PFSK-1 (cell line): Measurements from ENCODE around the gene CELSR1.

Experiments used
- FOXP2 ChIP-seq: optimal IDR thresholded peaks from 2 replicates; pipeline ENCODE3; 2011; ENCODE audit warnings: borderline replicate concordance, control low read depth, inconsistent platforms; ENCODE audit not compliant: insufficient read depth; ENCODE audit errors: extremely low read length, extremely low read depth
- POLR2AphosphoS5 ChIP-seq: IDR thresholded peaks from 2 replicates; pipeline ENCODE4 v1.6.1; 2012; ENCODE audit warnings: low read depth, mild to moderate bottlenecking, control low read depth, low read length, moderate library complexity
- SIN3A ChIP-seq: IDR thresholded peaks from 2 replicates; pipeline ENCODE4 v1.6.1; 2012; ENCODE audit warnings: mild to moderate bottlenecking, low read length, moderate library complexity, borderline replicate concordance; ENCODE audit not compliant: insufficient read depth
- TAF1 ChIP-seq: IDR thresholded peaks from 2 replicates; pipeline ENCODE4 v1.6.1; 2012; ENCODE audit warnings: low read length, control low read depth, borderline replicate concordance; ENCODE audit not compliant: insufficient read depth
- TF ChIP-seq, protein P1 (sequence below), 2 experiments: IDR thresholded peaks; 2 replicates each; pipeline versions ENCODE4 v1.6.1 to v1.8.0; 2011 to 2012; ENCODE audit warnings: low read depth in 2 of 2, low read length in 2 of 2, control low read depth in 1 of 2, inconsistent platforms in 1 of 2, mild to moderate bottlenecking in 1 of 2, moderate library complexity in 1 of 2; ENCODE audit not compliant: insufficient read depth in 1 of 2

The CELSR1 gene

DNA sequence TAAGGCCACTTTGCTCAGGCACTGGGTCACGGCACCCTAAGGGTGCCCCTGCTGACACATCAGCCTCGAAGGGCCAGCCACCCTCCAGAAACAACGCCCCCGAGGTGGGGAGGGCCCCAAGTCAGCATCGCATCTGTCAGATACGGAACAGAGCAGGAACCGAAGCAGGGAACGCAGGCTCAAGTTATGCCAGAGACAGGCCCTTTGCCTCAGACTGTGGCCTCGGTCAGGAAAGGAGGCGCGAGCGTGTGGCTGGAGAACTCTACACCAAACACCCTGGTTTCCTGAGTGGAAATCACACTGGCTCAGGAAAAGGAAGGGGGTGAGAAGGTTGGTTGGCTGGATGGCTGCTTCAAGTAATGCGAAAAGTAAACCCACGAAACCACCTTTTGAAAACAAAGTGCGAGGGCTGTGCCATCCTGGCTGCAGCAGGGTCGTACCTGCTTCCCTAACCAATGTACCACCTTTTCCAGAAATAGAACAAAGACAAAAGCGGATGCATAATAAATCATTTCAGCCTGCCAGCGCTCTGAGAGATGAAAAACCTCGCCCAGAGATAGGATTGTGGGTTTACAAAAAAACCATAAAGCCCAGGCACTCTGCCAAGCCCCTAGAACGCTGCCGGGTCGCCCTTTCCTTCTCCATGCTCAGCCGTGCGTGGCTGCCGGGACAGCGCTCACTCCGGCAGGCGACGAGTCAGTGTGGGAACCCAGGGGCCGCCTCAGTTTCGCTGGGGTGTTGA lies 163.3 kb downstream of the CELSR1 start:
- TF ChIP-seq FOXP2 = no peak

DNA sequence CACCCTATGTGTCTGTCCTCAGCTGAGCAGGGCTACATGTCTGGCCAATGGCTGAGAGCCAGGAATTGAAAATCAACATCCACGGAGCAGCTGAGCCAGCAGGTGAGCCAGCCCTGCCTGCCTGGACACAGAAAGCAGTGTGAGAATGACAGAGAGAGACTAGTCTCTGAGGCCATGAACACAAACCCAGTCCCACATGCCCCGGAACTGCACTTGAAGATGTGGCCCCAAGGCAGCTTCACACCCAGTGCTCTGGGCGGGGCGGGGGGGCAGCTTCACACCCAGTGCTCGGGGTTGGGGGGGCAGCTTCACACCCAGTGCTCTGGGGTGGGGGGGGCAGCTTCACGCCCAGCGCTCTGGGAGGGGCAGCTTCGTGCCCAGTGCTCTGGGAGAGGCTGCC lies 164.3 kb downstream of the CELSR1 start:
- TF ChIP-seq FOXP2 (no peak), TAF1 (no peak), POLR2AphosphoS5 (no peak), SIN3A (no peak)
- TF ChIP-seq, protein P1, sequence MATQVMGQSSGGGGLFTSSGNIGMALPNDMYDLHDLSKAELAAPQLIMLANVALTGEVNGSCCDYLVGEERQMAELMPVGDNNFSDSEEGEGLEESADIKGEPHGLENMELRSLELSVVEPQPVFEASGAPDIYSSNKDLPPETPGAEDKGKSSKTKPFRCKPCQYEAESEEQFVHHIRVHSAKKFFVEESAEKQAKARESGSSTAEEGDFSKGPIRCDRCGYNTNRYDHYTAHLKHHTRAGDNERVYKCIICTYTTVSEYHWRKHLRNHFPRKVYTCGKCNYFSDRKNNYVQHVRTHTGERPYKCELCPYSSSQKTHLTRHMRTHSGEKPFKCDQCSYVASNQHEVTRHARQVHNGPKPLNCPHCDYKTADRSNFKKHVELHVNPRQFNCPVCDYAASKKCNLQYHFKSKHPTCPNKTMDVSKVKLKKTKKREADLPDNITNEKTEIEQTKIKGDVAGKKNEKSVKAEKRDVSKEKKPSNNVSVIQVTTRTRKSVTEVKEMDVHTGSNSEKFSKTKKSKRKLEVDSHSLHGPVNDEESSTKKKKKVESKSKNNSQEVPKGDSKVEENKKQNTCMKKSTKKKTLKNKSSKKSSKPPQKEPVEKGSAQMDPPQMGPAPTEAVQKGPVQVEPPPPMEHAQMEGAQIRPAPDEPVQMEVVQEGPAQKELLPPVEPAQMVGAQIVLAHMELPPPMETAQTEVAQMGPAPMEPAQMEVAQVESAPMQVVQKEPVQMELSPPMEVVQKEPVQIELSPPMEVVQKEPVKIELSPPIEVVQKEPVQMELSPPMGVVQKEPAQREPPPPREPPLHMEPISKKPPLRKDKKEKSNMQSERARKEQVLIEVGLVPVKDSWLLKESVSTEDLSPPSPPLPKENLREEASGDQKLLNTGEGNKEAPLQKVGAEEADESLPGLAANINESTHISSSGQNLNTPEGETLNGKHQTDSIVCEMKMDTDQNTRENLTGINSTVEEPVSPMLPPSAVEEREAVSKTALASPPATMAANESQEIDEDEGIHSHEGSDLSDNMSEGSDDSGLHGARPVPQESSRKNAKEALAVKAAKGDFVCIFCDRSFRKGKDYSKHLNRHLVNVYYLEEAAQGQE (IDR thresholded peaks at IDR 0.05; ENCODE audit: insufficient read depth in 1 of 2, low read depth in 2 of 2, low read length in 2 of 2) = no peak

DNA sequence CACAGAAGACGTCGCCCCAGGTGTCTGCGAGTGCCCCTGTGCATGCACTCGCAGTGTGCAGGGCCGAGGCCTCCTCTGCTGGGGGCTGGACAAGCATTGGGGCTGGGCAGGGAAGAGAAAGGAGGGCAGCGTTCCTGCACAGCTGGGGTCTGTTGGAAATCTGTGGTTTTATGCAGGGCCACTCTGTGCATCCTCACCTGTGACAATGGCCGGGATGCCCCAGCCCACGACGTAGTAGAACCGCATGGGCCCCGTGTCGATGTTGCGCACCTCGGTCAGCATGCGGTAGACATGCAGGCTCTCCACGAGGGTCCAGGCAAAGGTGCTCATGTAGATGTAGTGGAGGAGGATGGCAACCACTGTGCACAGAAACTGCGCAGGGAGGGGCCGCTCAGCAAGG lies 164.7 kb downstream of the CELSR1 start:
- TF ChIP-seq SIN3A = no peak
- no peak for TF ChIP-seq FOXP2
- TF ChIP-seq, protein P1 (IDR thresholded peaks at IDR 0.05; ENCODE audit: insufficient read depth in 1 of 2, low read depth in 2 of 2, low read length in 2 of 2) = no peak
- TF ChIP-seq POLR2AphosphoS5 = no peak
- TF ChIP-seq TAF1 = no peak

DNA sequence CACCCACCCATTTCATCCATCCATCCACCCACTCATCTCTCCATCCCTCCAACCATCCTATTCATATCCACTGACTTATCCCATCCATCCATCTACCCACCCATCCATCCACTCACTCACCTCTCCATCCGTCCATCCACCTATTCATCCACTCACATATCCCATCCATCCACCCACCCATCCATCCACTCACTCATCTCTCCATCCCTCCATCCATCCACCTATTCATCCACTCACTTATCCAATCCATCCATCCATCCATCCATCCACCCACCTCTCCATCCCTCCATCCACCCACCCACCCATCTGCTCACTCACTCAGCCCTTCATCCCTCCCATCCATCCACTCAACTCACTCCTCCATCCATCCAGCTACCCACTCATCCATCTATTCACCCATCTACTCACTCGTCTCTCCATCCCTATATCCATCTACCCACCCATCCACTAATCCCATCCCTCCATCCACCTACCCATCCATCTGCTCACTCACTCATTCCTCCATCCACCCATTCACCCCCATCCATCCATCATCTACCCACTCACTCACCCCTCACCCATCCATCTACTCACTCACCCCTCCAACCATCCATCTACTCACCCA lies 165.7 kb downstream of the CELSR1 start:
- TF ChIP-seq FOXP2 (no peak), TAF1 (no peak), POLR2AphosphoS5 (no peak), SIN3A (no peak)
- TF ChIP-seq, protein P1 (IDR thresholded peaks at IDR 0.05; ENCODE audit: insufficient read depth in 1 of 2, low read depth in 2 of 2, low read length in 2 of 2) = no peak

DNA sequence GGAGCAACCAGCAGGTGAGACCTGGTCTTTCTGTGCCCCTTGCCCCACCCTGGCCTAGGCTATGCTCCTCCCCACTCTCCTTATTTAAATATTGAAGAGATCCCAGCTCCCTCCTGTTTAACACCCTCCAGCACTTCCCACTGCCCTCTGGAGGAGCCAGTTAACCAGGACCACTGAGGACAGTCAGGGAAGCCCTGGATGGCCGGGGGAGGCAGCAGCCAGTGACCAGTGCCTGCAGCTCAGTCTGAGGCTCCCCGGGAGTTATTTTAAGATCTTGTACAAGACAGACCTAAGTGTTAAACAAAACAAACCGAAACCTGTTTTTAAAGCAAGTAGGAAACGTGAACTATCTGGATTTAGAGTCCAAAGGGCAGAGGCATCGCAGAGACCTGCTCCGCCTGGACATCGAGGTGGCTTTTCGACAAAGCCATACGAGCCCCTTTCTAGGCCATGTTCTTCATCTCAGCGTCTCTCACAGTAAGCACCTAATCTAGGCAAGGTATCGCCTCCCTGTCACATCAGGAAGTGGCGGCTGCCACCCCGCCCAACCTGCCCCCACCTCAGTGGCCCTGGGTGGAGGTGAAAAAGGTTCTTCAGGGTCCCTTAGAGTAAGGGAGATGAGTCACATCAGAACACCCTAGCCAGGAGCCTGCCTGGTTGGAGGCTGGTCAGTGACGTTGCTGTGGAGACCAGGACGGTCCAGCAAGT lies 166.7 kb downstream of the CELSR1 start:
- TF ChIP-seq POLR2AphosphoS5 (no peak), SIN3A (no peak), FOXP2 (no peak), TAF1 (no peak)
- TF ChIP-seq, protein P1 (IDR thresholded peaks at IDR 0.05; ENCODE audit: insufficient read depth in 1 of 2, low read depth in 2 of 2, low read length in 2 of 2) = no peak
